RWPE2 (cell line): Measurements from ENCODE around the gene IL20.

Experiments
- ATAC-seq: fragments of 200-7000 bp; cut with Tn5 transposase; 3 replicates; pipeline ENCODE4 v1.9.1; 2021; ENCODE audit warnings: low read depth
- DNase-seq: peaks from one replicate; pipeline ENCODE4 v3.0.0-alpha.2; 2020; ENCODE audit warnings: low spot score
- H3K27ac ChIP-seq: fragments of 450-650 bp; 2 replicates; pipeline ENCODE4 v1.5.1; 2017; ENCODE audit warnings: mild to moderate bottlenecking; ENCODE audit not compliant: poor library complexity, severe bottlenecking
- H3K27me3 ChIP-seq: fragments of 250-450 bp; sonication (Bioruptor Pico); 2 replicates; pipeline ENCODE4 v1.5.1; 2021; ENCODE audit warnings: mild to moderate bottlenecking, moderate library complexity; ENCODE audit not compliant: insufficient read depth, poor library complexity, severe bottlenecking
- H3K36me3 ChIP-seq: fragments of 250-450 bp; sonication (Bioruptor Pico); 2 replicates; pipeline ENCODE4 v1.5.1; 2020; ENCODE audit warnings: low read depth, mild to moderate bottlenecking, moderate library complexity
- H3K4me1 ChIP-seq: fragments of 250-450 bp; sonication (Bioruptor Pico); 2 replicates; pipeline ENCODE4 v1.5.1; 2021; ENCODE audit warnings: mild to moderate bottlenecking, moderate library complexity; ENCODE audit not compliant: insufficient read depth, poor library complexity, severe bottlenecking
- H3K4me3 ChIP-seq: fragments of 250-450 bp; sonication (Bioruptor Pico); 2 replicates; pipeline ENCODE4 v1.5.1; 2021; ENCODE audit warnings: mild to moderate bottlenecking, moderate library complexity; ENCODE audit not compliant: severe bottlenecking
- H3K9me3 ChIP-seq: fragments of 250-450 bp; sonication (Bioruptor Pico); 2 replicates; pipeline ENCODE4 v1.5.1; 2021; ENCODE audit warnings: mild to moderate bottlenecking, moderate library complexity; ENCODE audit not compliant: severe bottlenecking
- TF ChIP-seq, protein P1 (sequence below): fragments of 450-650 bp; IDR thresholded peaks from one replicate; pipeline ENCODE4 v1.5.1; 2017; ENCODE audit warnings: mild to moderate bottlenecking, moderate library complexity; ENCODE audit not compliant: poor library complexity, severe bottlenecking

IL20 gene

DNA sequence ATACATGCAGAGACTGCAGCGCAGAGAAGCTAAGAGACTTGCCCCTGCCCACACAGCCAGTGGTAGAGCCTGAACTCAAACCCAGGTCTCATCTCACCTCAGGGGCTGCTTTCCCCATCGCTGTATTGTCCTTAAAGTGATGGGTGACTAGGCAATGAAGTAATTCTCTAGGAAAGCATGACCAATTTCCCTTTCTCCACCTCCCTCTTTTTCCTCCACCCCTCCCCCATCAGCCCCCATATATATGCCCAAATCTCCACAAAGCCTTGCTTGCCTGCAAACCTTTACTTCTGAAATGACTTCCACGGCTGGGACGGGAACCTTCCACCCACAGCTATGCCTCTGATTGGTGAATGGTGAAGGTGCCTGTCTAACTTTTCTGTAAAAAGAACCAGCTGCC, 31.8 kb downstream of the IL20 start, which contains the start of gene IL24:
IL24 (plus strand) TSS at position 269 of the 400 bp plus-strand sequence. CDS start 390 bp downstream, outside the sequence.
- H3K27ac ChIP-seq = peak within 1 kb of the TSS; percentile 98

DNA sequence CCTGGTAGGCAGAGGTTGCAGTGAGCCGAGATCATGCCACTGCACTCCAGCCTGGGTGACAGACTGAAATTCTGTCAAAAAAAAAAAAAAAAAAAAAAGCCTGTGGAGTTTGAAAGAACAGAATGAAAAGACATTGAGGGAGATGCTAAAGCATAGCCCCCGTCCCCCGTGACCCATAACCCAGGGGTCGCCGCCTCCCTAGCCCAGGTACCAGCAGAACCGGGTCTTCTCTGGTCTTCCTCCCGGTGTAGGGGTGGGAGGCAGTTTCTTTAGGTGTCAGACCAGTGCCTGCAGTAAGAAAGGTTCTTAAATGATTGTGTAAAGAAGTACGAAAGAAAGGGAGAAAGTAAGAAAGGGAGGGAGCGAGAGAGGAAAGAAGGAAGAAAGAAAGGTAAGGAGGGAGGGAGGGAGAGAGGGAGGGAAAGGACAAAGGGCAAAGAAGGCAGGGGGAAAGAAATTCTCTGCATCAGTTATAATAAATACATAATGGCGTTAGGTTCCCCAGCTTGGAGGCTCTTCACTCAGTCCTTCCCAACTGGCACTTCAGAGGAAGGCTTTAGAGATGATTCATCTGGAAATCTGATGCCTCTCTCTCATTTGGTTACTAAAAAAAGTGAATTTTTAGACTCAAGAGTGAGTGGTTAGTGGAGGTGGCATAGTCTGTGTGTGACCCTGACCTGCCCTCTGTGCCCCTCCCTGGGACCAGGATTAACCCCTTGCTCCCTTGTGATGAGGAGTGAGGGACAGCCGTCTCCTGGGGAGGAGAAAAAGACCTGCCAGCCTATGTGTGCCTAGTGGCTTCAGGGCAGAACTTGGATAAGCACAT, 32.9 kb downstream of the IL20 start:
- no peak overlapping the region for H3K4me3 ChIP-seq
- DNase-seq = no peak
- H3K4me1 ChIP-seq = peaks cover 49% of the 10 kb centered on the region
- TF ChIP-seq, protein P1, sequence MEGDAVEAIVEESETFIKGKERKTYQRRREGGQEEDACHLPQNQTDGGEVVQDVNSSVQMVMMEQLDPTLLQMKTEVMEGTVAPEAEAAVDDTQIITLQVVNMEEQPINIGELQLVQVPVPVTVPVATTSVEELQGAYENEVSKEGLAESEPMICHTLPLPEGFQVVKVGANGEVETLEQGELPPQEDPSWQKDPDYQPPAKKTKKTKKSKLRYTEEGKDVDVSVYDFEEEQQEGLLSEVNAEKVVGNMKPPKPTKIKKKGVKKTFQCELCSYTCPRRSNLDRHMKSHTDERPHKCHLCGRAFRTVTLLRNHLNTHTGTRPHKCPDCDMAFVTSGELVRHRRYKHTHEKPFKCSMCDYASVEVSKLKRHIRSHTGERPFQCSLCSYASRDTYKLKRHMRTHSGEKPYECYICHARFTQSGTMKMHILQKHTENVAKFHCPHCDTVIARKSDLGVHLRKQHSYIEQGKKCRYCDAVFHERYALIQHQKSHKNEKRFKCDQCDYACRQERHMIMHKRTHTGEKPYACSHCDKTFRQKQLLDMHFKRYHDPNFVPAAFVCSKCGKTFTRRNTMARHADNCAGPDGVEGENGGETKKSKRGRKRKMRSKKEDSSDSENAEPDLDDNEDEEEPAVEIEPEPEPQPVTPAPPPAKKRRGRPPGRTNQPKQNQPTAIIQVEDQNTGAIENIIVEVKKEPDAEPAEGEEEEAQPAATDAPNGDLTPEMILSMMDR = no peak
- no peaks in the 10 kb centered on the region for H3K36me3 ChIP-seq
- peak overlapping the region; percentile 98 for H3K27ac ChIP-seq
- ATAC-seq = peak; percentile 51
- no peaks in the 10 kb centered on the region for H3K9me3 ChIP-seq
- no peaks in the 10 kb centered on the region for H3K27me3 ChIP-seq

More for the DNA sequence above, 31.8 kb downstream of the IL20 start, which contains the start of gene IL24:
- Histone ChIP-seq H3K4me1 (peaks cover 61% of the 10 kb centered on the region), H3K27me3 (no peaks in the 10 kb centered on the region), H3K36me3 (no peaks in the 10 kb centered on the region), H3K4me3 (no peak within 1 kb of the TSS), H3K9me3 (no peaks in the 10 kb centered on the region)
- TF ChIP-seq, protein P1 = no peak
- ATAC-seq = no peak
- no peak for DNase-seq

DNA sequence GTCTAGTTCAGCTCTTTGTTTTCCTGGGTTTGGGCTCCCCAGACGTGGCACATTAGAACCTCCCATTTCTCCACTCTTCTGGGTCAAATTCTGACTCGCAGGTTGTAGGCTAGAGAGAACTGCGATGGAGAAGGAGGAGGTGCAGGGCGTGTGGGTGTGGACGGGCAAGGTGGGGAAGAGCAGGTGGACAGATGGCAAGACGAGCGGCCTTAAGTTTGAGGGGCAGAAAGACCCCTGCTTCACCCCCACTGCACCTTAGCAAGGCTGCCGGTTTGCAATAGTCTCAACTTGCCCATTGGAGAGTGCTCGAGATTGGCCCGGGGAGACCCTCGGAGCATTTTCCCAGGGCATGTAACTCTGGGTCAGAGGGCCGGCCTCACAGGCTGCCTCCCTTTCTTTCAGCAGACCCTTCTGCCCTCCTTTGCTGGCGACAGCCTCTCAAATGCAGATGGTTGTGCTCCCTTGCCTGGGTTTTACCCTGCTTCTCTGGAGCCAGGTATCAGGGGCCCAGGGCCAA, 33.5 kb downstream of the IL20 start:
- no peaks in the 10 kb centered on the region for H3K9me3 ChIP-seq
- ATAC-seq (no peak), DNase-seq (no peak)
- no peak overlapping the region for H3K4me3 ChIP-seq
- H3K4me1 ChIP-seq = peaks cover 43% of the 10 kb centered on the region
- H3K27ac ChIP-seq = peak overlapping the region; percentile 98
- no peaks in the 10 kb centered on the region for H3K27me3 ChIP-seq
- TF ChIP-seq, protein P1 = no peak
- H3K36me3 ChIP-seq = no peaks in the 10 kb centered on the region

GRCh38 chr1:206899717-206900116, 34.3 kb downstream of the IL20 start:
- Histone ChIP-seq H3K36me3 (no peaks in the 10 kb centered on the region), H3K4me1 (peaks cover 41% of the 10 kb centered on the region), H3K27ac (no peak overlapping the region), H3K4me3 (no peak overlapping the region), H3K9me3 (no peaks in the 10 kb centered on the region), H3K27me3 (no peaks in the 10 kb centered on the region)
- DNase-seq = no peak
- ATAC-seq = no peak
- TF ChIP-seq, protein P1 = no peak

DNA sequence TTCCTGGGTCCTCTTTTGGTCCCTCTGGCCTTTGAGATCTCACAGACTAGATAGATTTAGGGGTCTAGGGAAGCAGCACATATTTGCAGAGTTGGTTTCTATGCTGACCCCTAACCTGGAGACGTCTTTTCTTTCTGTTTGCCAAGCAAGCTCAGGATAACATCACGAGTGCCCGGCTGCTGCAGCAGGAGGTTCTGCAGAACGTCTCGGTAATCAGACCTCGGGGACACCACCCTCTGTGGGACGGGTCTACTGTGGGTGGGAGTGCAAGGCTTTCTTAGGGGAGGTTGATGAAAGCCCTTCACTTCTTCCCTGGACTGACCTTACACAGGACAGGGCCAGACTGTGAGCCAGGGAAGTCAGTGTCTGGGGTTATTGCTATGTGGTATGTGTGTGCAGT, 34.7 kb downstream of the IL20 start:
- Histone ChIP-seq H3K4me1 (peaks cover 41% of the 10 kb centered on the region), H3K9me3 (no peaks in the 10 kb centered on the region), H3K4me3 (no peak overlapping the region), H3K27ac (no peak overlapping the region), H3K27me3 (no peaks in the 10 kb centered on the region), H3K36me3 (no peaks in the 10 kb centered on the region)
- ATAC-seq = no peak
- TF ChIP-seq, protein P1 = no peak
- DNase-seq = no peak
